HTERT RPE-1 (cell line): ENCODE measurements around the gene SSH2.
"Not testable (repeated sequence)": the region's sequence is repeated elsewhere in the genome, so short reads cannot be mapped to it uniquely, and the experiment has no call there.

Experiments
- in situ Hi-C: fragments of 300-500 bp; cut with MboI; formaldehyde crosslinking; loops from 4 replicates; pipeline ENCODE4 v1.14.3; 2020; ENCODE audit warnings: low sequenced_read_pairs

The SSH2 gene

GRCh38 chr17:29749045-29749825, 180.8 kb downstream of the SSH2 start:
- in situ Hi-C loops: no loop called here

- in situ Hi-C loops: no loop called here
Measured at GRCh38 chr17:29748400-29748799, 181.6 kb downstream of the SSH2 start.

GRCh38 chr17:29747660-29748059, 182.4 kb downstream of the SSH2 start:
- in situ Hi-C loops: no loop called here

- in situ Hi-C loops: no loop called here
Measured at GRCh38 chr17:29746669-29747068, 183.4 kb downstream of the SSH2 start.

- in situ Hi-C loops: no loop called here
Measured at GRCh38 chr17:29744121-29744520, 185.9 kb downstream of the SSH2 start.

- in situ Hi-C loops: no loop called here
Measured at GRCh38 chr17:29742210-29742513, 187.9 kb downstream of the SSH2 start.

GRCh38 chr17:29740017-29740416, 190.0 kb downstream of the SSH2 start:
- in situ Hi-C loops: no loop called here

- in situ Hi-C loops: no loop called here
Measured at GRCh38 chr17:29734640-29735039, 195.4 kb downstream of the SSH2 start.

- in situ Hi-C loops: no loop called here
Measured at GRCh38 chr17:29733166-29733565, 196.9 kb downstream of the SSH2 start.

GRCh38 chr17:29732613-29733012, 197.4 kb downstream of the SSH2 start:
- in situ Hi-C loops: no loop called here

- in situ Hi-C loops: no loop called here
Measured at GRCh38 chr17:29732209-29732608, 197.8 kb downstream of the SSH2 start.

- in situ Hi-C loops: no loop called here
Measured at GRCh38 chr17:29731589-29731929, 198.5 kb downstream of the SSH2 start.

- in situ Hi-C loops: no loop called here
Measured at GRCh38 chr17:29728490-29728889, 201.5 kb downstream of the SSH2 start.

- in situ Hi-C loops: no loop called here
Measured at GRCh38 chr17:29726715-29727252, 203.2 kb downstream of the SSH2 start.

GRCh38 chr17:29725408-29725807, 204.6 kb downstream of the SSH2 start:
- in situ Hi-C loops: not testable (repeated sequence)

GRCh38 chr17:29723278-29724047, 206.6 kb downstream of the SSH2 start:
- in situ Hi-C loops: no loop called here

GRCh38 chr17:29722411-29723198, 207.4 kb downstream of the SSH2 start:
- in situ Hi-C loops: no loop called here

- in situ Hi-C loops: no loop called here
Measured at GRCh38 chr17:29720551-29720950, 209.5 kb downstream of the SSH2 start.

GRCh38 chr17:29719469-29719868, 210.6 kb downstream of the SSH2 start:
- in situ Hi-C loops: no loop called here

GRCh38 chr17:29718446-29719039, 211.5 kb downstream of the SSH2 start:
- in situ Hi-C loops: no loop called here

GRCh38 chr17:29717817-29718216, 212.2 kb downstream of the SSH2 start:
- in situ Hi-C loops: no loop called here
